Choroid plexus epithelial cell (primary cell): ENCODE measurements around the gene ELFN1.

ENCODE experiments used
- DNase-seq: peaks from one replicate; pipeline ENCODE4 v3.0.0-alpha.2; 2010; ENCODE audit warnings: low read depth
- H3K4me3 ChIP-seq: 2 replicates; pipeline ENCODE4 v1.5.1; 2011; ENCODE audit warnings: low read depth, mild to moderate bottlenecking, control low read depth, low read length, moderate library complexity
- TF ChIP-seq, protein P1 (sequence below): conservative IDR thresholded peaks from 2 replicates; pipeline ENCODE4 v1.5.1; 2011; ENCODE audit warnings: low read depth, mild to moderate bottlenecking, control low read depth, inconsistent platforms, low read length, moderate library complexity

Gene ELFN1

DNA sequence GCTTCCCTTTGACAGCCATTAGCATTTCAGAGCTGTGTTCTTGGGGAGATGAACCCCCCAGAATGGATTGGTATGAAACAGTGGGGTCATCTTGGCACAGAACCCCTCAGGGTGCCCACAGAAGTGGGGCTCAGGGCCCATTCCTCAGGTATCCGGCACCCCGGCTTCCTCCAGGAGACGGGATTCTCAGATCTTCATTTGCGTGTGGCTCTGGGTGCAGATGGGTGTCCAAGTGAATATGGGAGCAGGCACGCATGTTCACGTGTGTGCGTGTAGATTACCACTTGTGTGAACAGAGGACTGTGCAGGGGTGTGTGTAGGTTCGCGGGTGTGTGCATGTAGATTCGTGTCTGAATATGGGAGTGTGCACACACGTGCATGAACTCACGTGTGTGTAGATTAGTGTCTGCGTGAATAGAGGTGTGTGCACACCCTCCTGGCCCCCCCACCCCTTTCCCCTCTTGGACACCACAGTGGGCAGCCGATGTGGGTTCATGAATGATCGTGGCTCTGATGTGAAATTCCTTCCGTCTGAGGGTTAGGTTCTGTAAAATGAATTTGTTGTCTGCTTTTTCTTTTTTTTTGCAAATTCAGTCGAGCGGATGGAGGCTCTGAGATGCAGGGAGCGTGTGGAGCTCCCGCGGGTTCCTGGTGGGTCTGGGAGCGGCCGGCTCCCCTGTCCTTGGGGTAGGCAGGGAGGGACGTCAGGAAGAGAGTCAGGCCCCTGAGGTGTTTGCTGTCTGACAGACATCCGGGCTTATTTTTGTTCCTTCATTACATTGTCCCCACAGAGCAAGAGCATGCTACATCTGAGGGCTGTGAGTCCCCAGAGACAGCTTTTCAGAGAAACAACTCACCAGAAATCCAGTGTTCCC, 7.4 kb downstream of the ELFN1 start:
- no peak overlapping the region for H3K4me3 ChIP-seq
- DNase-seq: no peak
- TF ChIP-seq, protein P1, sequence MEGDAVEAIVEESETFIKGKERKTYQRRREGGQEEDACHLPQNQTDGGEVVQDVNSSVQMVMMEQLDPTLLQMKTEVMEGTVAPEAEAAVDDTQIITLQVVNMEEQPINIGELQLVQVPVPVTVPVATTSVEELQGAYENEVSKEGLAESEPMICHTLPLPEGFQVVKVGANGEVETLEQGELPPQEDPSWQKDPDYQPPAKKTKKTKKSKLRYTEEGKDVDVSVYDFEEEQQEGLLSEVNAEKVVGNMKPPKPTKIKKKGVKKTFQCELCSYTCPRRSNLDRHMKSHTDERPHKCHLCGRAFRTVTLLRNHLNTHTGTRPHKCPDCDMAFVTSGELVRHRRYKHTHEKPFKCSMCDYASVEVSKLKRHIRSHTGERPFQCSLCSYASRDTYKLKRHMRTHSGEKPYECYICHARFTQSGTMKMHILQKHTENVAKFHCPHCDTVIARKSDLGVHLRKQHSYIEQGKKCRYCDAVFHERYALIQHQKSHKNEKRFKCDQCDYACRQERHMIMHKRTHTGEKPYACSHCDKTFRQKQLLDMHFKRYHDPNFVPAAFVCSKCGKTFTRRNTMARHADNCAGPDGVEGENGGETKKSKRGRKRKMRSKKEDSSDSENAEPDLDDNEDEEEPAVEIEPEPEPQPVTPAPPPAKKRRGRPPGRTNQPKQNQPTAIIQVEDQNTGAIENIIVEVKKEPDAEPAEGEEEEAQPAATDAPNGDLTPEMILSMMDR: no peak

GRCh38 chr7:1678081-1678543, 8.0 kb downstream of the ELFN1 start:
- H3K4me3 ChIP-seq: no peak overlapping the region
- DNase-seq: no peak

GRCh38 chr7:1678571-1679325, 8.7 kb downstream of the ELFN1 start:
- no peak overlapping the region for H3K4me3 ChIP-seq
- TF ChIP-seq, protein P1: no peak
- DNase-seq: no peak

More at GRCh38 chr7:1678081-1678543, 8.0 kb downstream of the ELFN1 start:
- TF ChIP-seq, protein P1: no peak

- no peak for DNase-seq
- no peak overlapping the region for H3K4me3 ChIP-seq
- TF ChIP-seq, protein P1: no peak
Observed at GRCh38 chr7:1679326-1679965, 9.4 kb downstream of the ELFN1 start.

DNA sequence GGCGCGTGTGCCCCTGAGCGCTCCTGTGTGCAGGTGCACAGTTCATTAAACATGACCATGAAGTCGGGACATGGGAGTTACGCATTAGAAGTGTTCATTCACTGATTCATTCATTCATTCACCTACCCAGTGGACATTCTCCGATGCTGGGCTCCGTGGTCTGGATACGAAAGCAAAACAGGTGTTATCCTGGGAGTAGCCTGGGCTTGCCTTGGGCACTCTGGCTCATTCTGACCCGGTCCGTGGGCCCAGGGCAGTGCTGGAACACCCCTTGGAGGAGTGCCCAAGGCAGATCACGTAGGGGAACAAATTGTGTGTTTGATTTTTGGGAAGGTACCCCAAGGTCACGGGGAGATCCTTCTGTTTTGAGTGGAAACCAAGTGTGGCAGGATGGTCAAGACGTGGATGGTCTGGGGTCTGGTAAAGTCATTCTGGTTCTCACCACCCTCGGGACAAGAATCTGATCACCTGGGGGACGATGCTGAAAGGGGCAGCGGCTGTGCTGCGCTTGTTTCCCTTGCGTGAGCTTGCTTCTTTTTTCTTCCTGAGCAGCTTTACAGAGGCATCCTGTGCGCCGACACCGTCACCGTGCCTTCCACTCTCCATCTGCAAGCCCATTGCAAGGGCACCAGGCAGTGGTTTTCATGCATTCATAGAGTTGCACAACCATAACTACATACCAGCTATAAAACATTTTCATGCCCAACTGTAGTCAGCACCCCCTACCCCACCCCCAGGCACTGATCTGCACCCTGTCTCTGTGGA, 10.1 kb downstream of the ELFN1 start:
- no peak overlapping the region for H3K4me3 ChIP-seq
- DNase-seq: no peak
- TF ChIP-seq, protein P1: no peak

DNA sequence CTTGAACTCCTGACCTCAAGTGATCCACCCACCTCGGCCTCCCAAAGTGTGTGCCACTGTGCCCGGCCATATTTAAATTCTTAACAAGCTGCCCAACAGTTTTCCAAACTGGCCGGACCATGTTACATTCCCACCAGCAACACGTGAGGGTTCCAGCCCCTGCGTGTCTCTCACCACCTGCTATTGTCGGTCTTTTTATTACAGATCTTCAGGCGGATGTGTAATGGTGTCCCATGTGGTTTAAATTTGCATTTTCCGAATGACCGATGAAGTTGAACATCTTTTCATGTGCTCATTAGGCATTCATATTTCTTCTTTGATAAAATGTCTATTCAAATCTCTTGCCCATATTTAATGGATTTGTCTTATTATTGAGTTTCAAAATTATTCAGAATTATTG, 11.5 kb downstream of the ELFN1 start:
- TF ChIP-seq, protein P1: no peak
- H3K4me3 ChIP-seq: no peak overlapping the region
- no peak for DNase-seq
